Stimulated activated naive CD4-positive, alpha-beta T cell (primary cell): ENCODE data around the gene FLT3.
A peak's percentile ranks its signal among the peaks of the same experiment; 100 is the strongest.
"Not testable (repeated sequence)": the region's sequence is repeated elsewhere in the genome, so short reads cannot be mapped to it uniquely, and the experiment has no call there.

Experiments
- DNase-seq, 6 experiments: peaks; one replicate each; lab custom pipeline; 2025; lab: John Stamatoyannopoulos, UW

Gene FLT3

GRCh38 chr13:28100150-28101121 is at the start of gene FLT3:
Gene FLT3, minus strand, starts transcription at chr13:28100576. Its CDS starts 66 bp downstream, at chr13:28100510.
- DNase-seq: peak in 1 of 6 experiments; percentile 7

- no peak for DNase-seq
Measured at GRCh38 chr13:28147495-28147894, 47.1 kb upstream of the FLT3 start.

- no peak for DNase-seq
Measured at GRCh38 chr13:28145049-28145448, 44.7 kb upstream of the FLT3 start.

- not testable (repeated sequence) for DNase-seq
Measured at GRCh38 chr13:28141542-28141941, 41.2 kb upstream of the FLT3 start.

- no peak for DNase-seq
Measured at GRCh38 chr13:28140433-28141125, 40.2 kb upstream of the FLT3 start.

- DNase-seq: peak; percentile 83 to 97 (median 88)
Measured at GRCh38 chr13:28138756-28139470, 38.5 kb upstream of the FLT3 start.

GRCh38 chr13:28138012-28138755 is 37.8 kb upstream of the FLT3 start, which contains the start of gene PAN3:
Gene PAN3, plus strand, starts transcription at chr13:28138545. Its CDS starts 113 bp downstream, at chr13:28138658.
- peak; percentile 82 to 91 (median 89) for DNase-seq

GRCh38 chr13:28137596-28137995 is 37.2 kb upstream of the FLT3 start:
- no peak for DNase-seq

- DNase-seq: peak in 1 of 6 experiments; percentile 9
Measured at GRCh38 chr13:28136916-28137315, 36.5 kb upstream of the FLT3 start.

- DNase-seq: no peak
Measured at GRCh38 chr13:28131646-28132045, 31.3 kb upstream of the FLT3 start.

- DNase-seq: no peak
Measured at GRCh38 chr13:28129911-28130693, 29.7 kb upstream of the FLT3 start.

- DNase-seq: no peak
Measured at GRCh38 chr13:28128926-28129325, 28.6 kb upstream of the FLT3 start.

- DNase-seq: no peak
Measured at GRCh38 chr13:28128030-28128429, 27.7 kb upstream of the FLT3 start.

- no peak for DNase-seq
Measured at GRCh38 chr13:28121224-28121623, 20.8 kb upstream of the FLT3 start.

GRCh38 chr13:28120317-28120716 is 19.9 kb upstream of the FLT3 start:
- no peak for DNase-seq

- DNase-seq: no peak
Measured at GRCh38 chr13:28117689-28118377, 17.5 kb upstream of the FLT3 start.

GRCh38 chr13:28116736-28117135 is 16.4 kb upstream of the FLT3 start:
- DNase-seq: no peak

- DNase-seq: no peak
Measured at GRCh38 chr13:28110414-28110813, 10.0 kb upstream of the FLT3 start.

GRCh38 chr13:28106976-28107375 is 6.6 kb upstream of the FLT3 start:
- DNase-seq: no peak

- DNase-seq: not testable (repeated sequence)
Measured at GRCh38 chr13:28101886-28102285, 1.5 kb upstream of the FLT3 start.
